Activated gamma-delta T cell treated with anti-CD3 and anti-CD28 coated beads, Interleukin-2, amount 50 U/mL, for 16 hours (primary cell): ENCODE data around the gene GIPC3.

Source experiments
- DNase-seq: peaks from one replicate; pipeline ENCODE4 v3.0.0-alpha.2; 2020; ENCODE audit warnings: low read depth

The GIPC3 gene

GRCh38 chr19:3638208-3639193, 53.2 kb downstream of the GIPC3 start:
- DNase-seq = no peak

- no peak for DNase-seq
Observed at GRCh38 chr19:3639479-3639878, 54.2 kb downstream of the GIPC3 start.

GRCh38 chr19:3641515-3642269, 56.4 kb downstream of the GIPC3 start:
- no peak for DNase-seq

- DNase-seq = no peak
Observed at GRCh38 chr19:3642296-3642695, 57.0 kb downstream of the GIPC3 start.
